Hindlimb muscle (tissue), 1 donor: ENCODE results near the gene FADS2. TPM values are rescaled to one million over a fixed set of nuclear protein-coding genes. Genes with fewer than 3 reads are reported as not detected.
"Not testable (repeated sequence)": the region's sequence is repeated elsewhere in the genome, so short reads cannot be mapped to it uniquely, and the experiment has no call there.

Source experiments
- DNase-seq: peaks from one replicate; pipeline ENCODE4 v3.0.0-alpha.2; 2013
- polyA plus RNA-seq: library from polyadenylated mRNA; unstranded; fragments of 120-200 nt; gene quantifications from one replicate; pipeline ENCODE4 v1.2.1, GENCODE V29; 2013; ENCODE audit not compliant: insufficient read length

The FADS2 gene
- polyA plus RNA-seq, 1 donor: 77.5 TPM

DNA sequence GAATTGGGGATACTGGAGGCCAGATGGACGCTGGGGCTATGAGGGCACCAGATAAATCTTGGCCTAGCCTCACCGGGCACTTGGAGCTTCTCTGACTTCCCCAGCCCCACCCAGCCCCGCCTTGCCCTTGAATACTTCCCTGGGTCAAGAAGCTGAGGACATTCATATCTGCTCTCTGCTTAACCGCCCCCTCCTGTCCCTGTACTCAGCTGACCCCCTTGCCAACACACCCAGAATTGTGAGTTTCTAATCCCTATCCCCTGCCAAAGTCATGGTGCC, 41.3 kb downstream of the FADS2 start:
- DNase-seq: no peak

DNA sequence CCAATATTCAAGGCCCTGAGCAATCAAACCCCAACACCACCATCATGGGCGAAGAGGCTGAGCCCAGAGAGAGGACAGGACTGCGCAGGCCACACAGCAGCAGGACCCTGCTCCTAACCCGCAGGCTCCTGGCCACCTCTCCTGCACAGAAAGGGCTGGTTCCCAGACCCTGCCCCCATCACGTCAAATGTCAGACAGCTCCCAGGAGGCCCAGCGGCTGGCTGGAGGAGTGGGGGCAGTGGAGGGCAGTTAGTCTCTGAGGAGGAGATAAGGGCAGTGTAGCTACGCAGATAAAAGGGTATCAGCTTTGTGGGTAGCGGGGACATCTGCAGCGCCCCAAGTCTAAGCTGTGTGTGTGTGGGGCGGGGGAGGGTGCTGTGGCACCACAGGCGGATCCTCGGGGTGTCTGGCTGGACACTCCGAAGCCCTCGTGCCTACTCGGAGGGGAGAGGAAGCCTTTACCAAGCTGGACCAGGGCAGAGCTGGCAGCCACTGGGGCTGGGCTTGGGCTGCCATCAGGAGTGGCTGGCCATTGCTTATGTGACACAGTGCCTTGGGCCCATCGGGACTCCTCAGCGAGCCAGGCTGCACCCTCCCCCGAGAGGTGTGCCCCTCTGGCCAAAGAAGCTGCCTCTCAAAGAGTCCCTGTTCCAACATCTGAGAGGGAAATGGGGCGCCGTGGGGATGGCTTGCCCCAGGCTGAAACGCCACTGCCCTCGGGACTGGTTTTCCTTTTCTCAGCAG, 41.8 kb downstream of the FADS2 start:
- no peak for DNase-seq

DNA sequence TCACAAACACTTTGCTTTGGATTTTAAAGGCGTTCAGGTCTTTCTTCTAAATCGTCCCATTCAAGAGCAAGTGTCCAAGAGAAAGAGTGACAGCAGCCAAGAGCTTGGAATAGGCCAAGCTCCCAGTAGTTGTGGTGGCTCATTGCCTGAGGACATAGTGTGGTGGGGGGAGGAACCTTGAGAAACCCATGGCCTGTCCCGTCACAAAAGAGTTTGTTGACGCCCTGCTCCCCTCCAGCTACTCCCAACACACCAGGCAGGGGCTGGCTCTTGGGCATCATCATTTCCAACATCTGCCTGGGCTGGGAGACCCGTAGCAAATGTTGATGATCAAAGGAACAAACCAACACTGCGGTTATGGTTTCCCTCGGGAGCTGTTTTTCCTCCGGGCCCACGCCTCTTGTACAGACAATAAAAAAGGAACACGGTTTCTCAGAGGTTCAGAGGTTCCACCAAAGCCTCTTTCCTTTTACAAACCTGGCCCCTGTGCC, 42.5 kb downstream of the FADS2 start:
- DNase-seq: no peak

DNA sequence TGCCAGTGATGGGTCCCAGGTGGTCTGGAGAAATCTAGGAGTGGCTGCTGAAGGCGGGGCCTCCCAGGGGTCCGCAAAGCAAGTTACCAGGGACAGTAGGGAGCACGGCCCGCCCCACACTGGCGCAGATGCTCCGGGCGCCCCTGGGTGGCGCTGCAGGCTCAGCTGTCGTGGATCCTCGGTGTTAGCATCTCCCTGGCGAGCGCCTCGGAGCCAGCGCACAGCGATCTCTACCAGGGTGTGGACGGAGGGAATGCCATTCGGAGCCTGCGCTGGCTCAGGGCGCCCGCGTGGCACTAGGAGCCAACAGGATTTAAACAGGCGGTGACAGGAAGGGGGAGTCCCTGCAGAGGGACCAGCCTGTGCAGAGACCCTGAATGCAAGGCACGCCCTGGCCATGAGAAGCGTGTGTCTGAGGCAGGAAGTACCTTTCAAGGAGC, 43.1 kb downstream of the FADS2 start:
- peak; percentile 85 for DNase-seq

DNA sequence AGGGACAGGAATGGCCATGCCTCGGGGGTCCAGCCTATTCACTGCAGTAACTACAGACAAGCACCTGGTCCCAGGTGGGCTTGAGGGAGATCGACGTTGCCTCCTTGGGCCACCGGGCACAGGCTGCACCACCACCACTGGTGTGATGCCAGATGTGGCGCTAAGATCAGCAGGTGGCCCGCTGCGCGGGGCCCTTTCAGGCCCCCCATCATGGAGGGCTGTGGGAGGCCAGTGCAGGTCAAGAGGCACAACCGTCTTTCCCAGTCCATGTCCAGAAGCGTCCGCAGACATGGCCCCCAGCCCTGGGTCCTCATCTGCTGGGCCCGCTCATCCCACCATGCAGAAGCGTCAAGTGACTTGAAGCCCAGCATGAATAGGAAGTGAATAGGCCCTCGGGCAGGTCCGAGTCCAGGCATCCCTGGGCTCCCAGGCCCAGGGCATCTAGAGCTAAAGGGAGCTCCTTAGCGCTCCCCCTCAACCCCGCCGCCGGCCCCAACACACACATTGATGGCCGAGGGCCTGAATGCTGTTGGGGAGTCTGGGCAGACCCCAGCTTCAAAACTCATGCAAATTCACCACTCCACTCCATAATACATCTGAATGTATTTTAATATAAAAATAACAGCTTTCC, 45.0 kb downstream of the FADS2 start:
- DNase-seq: no peak

DNA sequence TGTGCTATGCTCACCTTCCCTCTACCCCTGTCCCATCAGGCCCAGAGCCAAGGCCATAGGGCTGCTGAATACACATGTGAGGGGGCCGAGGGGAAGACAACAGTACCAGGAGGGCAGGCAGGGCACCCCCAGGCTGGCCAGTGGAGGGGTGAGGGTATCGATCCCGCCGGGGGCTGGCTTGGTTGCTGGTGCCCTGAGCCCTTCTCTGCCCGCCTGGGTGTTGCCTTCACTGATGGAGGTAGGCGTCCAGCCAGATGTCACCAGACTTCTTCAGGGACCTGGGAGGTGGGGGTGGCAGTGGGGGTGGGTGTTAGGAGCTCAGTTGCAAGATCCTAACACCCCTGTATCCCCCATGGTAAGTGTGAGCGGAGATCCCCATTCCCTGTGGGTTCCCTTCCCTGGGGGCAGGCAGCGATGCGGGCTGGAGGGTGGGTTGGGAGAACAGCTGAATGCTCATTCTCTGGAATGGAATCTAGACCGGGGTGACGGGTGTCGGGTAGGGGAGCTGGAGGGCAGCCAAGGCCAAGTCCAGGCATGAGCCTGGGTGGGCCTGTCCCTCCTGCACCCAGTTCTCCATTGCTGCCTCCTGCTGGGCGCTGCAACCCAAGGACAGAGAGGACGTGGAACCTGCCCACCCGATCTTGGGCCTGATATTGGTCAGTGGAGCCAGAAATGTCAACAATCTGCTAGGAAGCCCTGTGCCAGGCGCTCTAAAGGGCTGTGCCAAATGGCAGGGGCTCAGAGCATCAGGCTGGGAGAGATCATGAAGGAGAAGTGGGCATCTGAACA, 45.7 kb downstream of the FADS2 start:
- no peak for DNase-seq

DNA sequence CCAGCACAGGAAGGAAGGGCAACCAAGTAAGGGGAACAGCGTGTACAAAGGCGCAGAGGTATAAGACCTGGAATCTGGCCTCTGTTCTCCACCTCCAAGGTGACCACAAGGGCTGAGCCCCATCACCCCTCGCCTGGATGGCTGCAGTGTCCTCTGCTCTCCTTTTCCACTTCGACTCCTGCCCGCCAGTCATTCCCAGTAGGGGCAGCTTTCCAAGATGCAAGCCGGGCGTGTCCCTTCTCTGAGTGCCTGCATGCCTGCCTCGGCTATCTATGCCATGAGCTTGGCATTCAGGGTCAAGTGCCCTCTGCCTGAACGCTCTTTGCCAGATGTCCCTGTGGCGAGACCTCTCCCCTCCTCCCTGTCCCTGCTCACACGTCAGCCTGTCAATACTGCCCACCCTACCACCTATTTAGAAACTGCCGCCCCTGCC, 46.3 kb downstream of the FADS2 start:
- no peak for DNase-seq

DNA sequence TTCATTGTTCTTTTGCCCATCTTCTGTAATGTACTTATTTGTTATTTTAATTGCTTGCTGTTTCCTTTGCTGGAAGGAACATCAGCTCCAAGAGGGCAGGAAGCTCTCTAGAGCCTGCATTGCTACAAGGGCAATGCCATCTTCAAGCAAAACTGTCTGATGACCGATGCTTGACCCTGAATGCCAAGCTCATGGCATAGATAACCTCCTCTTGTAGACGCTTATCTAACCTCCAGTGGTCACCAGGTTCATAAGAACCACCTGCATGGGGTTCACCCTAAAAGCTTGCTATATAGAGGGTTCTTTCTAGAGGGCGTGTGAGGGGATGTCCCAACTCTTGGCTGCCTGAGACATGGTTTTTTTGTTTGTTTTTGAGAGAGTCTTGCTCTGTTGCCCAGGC, 46.8 kb downstream of the FADS2 start:
- no peak for DNase-seq

DNA sequence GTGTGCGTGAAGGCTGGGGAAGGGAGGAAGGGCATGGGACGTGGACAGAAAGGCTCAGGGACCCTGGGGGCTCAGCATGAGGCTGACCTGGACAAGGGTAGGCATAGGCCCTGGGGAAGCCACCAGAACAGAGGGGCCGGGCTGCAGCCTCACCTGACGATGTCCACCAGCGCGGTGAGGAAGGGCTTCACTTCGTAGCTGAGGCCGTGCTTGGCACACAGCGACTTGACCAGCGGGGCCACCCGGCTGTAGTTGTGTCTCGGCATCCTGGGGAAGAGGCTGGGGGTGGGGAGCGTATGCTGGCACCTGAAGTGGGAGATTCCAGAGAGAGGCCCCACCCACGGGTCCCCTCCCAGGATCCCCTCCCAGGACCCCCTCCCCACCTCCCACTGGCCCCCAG, 47.6 kb downstream of the FADS2 start:
- DNase-seq: no peak

DNA sequence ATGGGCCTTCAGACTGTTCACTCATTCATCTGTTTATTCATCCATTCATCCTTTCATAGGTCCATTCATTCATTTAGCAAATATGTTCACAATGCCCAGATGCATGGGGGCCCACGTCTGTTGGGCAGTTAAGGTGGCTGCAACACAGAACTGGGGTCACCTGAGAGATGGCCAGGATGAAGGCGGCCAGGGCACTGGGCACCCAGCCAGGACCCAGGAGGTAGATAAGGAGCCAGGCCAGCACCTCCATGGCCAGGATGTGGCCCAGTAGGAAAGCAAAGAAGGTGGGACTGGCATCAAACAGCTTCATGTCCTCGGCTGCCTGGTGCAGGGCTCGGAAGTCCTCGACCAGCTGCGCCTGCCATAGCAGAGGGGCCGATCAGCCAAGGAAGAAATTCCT, 51.1 kb downstream of the FADS2 start:
- DNase-seq: no peak

DNA sequence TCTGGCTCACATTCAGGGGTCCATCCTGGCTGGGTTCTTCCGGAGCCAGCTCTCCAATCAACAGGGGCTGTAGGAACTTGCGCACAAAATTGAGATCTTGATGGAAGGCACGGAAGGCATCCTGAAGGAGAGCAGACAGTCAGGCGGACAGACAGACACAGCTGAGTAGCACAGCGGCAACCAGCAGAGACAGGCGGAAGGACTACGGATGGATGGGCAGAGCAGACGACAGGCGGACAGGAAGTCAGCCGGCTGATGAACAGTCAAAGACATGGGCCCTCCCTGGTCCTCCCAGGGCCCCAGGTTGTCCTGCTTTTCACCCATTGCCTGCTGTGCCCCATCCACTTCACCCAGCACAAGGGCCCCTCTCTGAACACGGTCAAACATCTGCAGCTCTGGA, 51.9 kb downstream of the FADS2 start:
- DNase-seq: no peak

DNA sequence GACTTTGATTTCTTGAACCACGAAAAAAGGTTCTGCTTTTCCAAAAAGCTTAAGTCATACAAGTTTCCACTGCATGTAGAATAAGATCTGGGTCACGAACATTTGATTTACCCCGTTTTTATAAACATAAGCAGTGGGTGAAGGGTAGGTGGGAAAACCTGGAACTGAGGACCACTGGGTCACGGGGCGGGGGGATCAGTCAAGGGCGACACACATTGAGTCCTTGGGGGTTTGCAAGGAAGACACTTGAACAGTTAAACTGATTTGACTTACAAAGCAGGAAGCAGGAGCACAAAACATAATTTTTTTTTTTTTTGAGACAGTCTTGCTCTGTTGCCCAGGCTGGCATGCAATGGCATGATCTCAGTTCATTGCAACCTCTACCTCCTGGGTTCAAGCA, 52.4 kb downstream of the FADS2 start:
- no peak for DNase-seq

DNA sequence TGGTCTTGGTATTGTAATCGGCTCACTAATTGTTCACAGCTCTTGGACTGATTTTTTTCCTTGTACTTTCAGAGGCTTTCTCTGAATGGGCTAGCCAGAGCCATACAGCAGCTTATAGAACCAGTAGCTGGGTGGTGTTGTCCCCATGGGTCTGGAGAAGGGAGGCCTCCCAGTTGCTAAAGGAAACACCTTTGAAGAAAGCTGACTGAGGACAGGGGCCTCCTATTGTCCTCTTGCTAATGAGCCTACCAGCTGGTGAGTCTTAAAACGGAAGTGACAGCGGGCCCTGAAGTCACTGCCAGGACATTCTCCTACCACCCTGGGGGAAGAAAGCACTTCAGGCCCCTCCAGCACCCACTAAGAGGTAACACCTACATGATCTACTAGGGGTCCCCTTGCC, 53.3 kb downstream of the FADS2 start:
- no peak for DNase-seq

DNA sequence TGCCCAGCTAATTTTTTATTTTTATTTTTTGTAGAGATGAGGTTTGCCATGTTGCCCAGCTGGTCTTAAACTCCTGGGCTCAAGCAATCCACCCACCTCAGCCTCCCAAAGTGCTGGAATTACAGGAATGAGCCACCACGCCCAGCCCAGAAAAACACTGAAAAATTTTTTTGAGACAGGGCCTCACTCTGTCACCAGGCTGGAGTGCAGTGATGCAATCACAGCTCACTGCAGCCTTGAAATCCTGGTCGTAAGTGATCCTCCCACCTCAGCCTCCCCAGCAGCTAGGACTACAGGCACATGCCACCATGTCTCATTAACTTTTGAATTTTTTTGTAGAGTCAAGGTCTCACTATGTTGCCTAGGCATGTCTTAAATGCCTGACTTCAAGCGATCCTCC, 54.2 kb downstream of the FADS2 start:
- not testable (repeated sequence) for DNase-seq

DNA sequence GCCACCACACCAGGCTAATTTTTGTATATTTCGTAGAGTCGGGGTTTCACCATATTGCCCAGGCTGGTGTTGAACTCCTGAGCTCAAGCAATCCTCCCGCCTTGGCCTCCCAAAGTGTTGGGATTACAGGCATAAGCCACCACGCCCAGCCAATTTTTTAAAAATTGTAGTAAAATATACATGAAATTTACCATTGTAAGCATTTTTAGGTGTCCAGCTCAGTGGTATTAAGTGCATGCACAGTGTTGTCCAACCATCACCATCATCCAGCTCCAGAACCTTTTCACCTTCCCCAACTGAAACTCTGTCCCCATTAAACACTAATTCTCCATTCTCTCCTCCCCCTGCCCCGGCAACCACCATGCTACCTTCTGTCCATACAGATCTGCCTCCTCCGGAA, 54.8 kb downstream of the FADS2 start:
- no peak for DNase-seq

DNA sequence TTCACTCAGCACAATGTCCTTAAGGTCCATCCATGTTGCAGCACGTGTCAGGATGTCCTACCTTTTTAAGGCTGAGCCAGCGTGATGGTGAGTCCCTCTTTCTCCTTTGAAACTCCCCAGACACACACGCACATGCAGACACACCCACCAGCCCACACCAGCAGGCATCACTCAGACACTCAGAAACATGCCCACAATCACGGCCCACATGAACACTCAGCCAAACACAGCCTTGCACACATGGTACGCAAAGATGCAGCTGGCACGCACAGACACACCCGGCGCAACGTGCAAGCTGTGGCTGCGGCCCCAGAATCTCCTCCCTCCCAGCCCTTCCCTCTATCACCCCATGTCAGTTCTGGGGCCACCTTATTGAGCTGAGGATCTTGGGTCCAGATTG, 55.2 kb downstream of the FADS2 start:
- no peak for DNase-seq

DNA sequence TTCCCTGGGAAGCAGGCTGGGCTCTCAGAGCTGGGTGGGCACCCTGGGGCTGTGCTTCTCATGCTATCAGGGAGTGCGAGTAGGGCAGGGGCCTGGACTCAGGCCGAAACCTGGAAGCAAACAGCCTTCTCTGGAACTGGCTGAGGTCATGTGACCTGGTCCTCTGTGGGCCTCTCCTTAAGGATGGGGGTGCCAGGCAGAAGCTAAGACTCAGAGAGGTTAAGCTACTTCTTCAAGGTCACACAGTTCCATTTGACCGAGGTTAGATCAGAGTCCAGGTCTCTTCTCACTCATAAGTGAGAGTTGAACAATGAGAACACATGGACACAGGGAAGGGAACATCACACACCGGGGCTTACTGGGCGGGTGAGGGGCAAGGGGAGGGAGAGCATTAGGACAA, 55.8 kb downstream of the FADS2 start:
- DNase-seq: no peak

DNA sequence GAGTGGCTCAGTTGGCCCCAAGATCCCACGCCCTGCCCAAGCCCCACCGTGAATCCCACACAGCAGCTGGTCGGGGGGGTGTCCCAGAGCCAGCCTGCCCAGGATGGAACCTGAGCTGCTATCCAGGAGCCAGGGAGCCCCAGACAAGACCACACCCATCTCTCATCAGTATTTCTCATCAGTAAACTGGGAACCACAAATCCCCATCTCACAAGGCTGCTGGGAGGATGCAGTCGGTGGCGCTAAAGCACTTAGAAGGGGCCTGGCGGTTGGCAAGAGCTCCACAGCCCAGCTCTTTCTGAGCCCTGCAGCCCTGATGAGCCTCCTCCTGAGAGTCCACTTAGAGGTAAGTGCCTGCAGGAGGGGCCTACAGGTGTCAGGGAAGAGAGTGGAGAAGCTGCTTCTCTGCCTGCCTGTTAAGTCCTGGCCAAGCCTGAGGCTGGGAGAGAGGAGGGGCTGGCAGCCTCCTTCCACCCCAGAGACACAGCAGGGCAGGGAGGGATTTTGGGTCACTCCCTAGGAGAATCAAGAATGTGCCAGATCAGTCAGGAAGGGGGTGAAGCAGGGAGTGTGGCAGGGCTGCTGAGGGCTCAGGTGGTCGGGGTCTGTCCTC, 57.2 kb downstream of the FADS2 start:
- DNase-seq: no peak

DNA sequence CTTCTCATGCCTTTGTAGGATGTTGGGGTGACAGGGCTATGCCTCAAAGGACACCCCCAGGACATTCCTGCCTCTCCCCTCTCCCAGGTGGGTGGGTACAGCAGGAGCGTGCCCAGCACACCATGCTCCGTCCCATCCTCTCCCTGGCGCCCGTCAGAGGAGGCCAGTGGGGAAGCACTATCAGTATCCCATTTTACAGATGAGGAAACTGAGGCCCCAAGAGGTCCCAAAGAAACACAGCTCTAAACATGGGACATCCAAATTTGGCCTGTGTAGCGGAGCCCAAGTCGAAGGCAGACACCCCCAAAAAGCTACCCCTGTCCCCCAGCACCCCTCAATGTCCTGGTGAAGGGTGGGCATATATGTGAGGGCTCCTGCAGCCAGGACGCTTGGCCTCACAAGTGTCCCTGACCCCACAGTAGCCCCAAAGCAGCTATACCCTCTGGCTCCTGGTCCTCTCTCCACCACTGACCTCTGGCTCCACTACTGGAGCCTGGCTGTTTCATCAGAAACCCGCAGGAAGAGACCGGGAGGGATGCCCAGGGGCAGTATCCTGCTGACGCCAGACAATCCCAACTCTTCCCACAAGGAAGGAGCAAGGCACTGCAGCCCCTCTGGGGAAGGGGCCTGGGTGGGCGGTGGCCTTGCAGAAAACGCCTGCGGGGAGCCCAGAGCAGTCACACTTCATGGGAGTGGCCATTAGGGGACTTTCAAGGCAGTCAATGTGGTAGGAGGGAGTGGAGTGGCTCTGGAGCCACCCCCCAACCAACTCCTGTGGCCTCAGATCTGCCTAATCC, 57.9 kb downstream of the FADS2 start:
- no peak for DNase-seq

DNA sequence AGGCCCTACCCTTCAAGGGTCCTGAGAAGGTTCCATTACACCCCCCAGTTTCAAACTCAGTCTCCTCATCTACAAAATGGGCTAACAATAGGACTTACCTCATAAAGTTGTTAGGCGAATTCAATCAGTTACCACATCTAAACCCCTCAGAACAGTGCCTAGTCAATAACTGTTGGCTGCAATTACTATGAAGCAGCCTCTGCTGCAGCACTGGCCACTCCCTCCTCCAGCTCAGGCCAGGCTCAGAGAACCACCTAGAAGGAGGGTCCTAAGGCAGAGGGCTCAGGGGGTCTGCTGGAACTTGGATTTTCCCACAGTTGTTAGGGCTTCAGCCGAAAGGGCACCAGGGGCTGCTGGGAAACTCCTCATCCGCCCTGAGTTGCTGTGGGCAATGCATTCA, 58.5 kb downstream of the FADS2 start:
- DNase-seq: no peak

DNA sequence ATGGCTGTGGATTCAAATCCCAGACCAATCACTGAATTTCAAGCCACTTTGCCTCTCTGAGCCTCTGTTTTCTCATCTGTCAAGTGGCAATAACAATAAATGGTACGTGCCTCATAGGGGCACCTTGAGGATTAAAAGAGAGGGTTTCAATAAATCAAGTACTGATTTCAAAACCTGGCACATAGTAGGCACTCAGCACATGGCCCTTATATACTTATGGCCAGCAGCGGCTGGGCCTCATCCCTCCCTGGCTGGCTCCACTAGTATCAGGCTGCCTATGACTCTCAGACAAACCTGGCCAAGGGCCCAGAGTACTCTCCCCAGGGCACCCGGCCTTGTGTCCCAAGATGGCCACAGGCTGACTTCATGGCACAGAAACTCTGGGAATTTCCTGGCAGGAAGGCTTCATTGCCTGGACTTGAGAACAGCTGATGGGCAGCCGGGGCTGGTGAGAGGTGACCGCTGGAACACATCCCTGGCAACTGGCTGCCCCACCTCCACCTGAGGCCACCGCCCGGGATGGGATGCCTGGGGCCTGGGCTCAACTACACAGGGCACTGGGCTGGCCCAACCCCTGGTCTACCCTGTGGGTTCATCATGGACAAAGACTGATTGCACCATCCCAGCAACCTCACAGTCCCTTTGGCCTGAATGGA, 59.9 kb downstream of the FADS2 start:
- no peak for DNase-seq

DNA sequence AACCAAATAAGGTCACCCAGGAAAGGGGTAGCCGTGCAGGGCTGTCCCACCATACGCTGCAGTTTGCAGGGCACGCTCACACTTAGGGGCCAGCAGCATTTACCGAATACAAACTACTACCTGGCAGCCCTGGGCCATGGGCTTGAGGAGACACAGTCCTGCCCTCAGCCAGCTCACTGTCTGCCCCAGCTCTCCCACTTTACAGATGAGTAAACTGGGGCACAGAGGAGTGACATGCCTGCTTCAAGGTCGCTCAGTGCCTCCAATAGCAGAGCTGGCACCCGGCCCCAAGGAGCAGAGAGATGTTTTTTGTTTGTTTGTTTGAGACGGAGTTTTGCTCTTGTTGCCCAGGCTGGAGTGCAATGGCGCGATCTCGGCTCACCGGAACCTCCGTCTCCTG, 60.5 kb downstream of the FADS2 start:
- DNase-seq: no peak
